ENCODE measurements around the gene BCL2L1. TPM values are rescaled to one million over a fixed set of nuclear protein-coding genes. Genes with fewer than 3 reads are reported as not detected.

BCL2L1 gene
- total and polyA plus RNA-seq, 4 experiments from 2014 or later: 20.3 to 26.1 (median 21.8) TPM

- CTCF ChIA-PET (ENCODE audit: partially characterized antibody): interaction anchor here (0.9 to 7.5 kb wide), 3 partner anchors 15 to 44 kb away, joined by 3 to 33 read pairs (median 6); no protein-coding TSS in a partner anchor
- no peak overlapping the region for H3K4me3 ChIP-seq (ENCODE audit: low read length in 2 of 2)
- DNase-seq: no peak
- Mint-ChIP-seq H3K4me3 (no peak overlapping the region), H3K27me3 (no peaks in the 10 kb centered on the region), H3K36me3 (peaks cover 46 to 55% of the 10 kb centered on the region in 2 donors), H3K4me1 (peaks cover 38 to 72% (median 57%) of the 10 kb centered on the region in 4 donors), H3K27ac (peak overlapping the region; percentile 35 to 86 (median 75)), H3K9me3 (no peaks in the 10 kb centered on the region)
- no peaks in the 10 kb centered on the region for H3K27me3 ChIP-seq (ENCODE audit: insufficient read depth, low read length)
- POLR2A ChIA-PET (ENCODE audit: partially characterized antibody): interaction anchor here (1.0 to 1.9 kb wide), 3 partner anchors 11 to 30 kb away, joined by 3 to 9 read pairs (median 5); partner anchors contain the start of gene BCL2L1
- peaks cover 31% of the 10 kb centered on the region for H3K36me3 ChIP-seq (ENCODE audit: insufficient read depth, low read length)
- intact Hi-C loops (cut with micrococcal nuclease): no loop called here
- peaks cover 55% of the 10 kb centered on the region for H3K4me1 ChIP-seq (ENCODE audit: insufficient read depth, low read length)
- no peak overlapping the region for H3K27ac ChIP-seq (ENCODE audit: low read depth, low read length)
- no peaks in the 10 kb centered on the region for H3K9me3 ChIP-seq (ENCODE audit: control insufficient read depth in 1 of 2, low read length in 2 of 2)
These were observed 16.8 kb downstream of the BCL2L1 start for GRCh38 chr20:31705598-31706597.

DNA sequence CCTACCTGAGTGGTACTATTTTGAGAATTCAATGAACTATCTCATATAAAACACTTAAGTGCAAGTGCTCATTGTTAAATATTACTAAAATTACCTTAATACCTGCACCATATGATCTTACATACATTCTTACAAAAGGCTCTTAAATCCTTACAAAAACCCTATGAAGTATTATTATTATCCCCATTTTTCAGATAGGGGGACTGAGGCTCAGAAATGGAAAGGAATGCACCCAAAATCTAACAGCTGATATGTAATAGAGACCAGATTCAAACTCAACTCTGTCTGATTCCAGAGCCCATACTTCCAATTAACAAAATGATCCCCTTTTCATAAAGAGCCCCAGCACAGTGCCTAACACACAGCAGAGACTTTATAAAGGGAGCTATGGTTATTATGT, 17.5 kb downstream of the BCL2L1 start:
- Mint-ChIP-seq H3K36me3 (peaks cover 48 to 57% of the 10 kb centered on the region in 2 donors), H3K9me3 (no peaks in the 10 kb centered on the region), H3K4me3 (no peak overlapping the region), H3K27me3 (no peaks in the 10 kb centered on the region), H3K27ac (peak overlapping the region in 6 of 7 donors; percentile 10 to 62 (median 29)), H3K4me1 (peaks cover 34 to 71% (median 56%) of the 10 kb centered on the region in 4 donors)
- peaks cover 54% of the 10 kb centered on the region for H3K4me1 ChIP-seq (ENCODE audit: insufficient read depth, low read length)
- H3K36me3 ChIP-seq (ENCODE audit: insufficient read depth, low read length): peaks cover 30% of the 10 kb centered on the region
- no peak overlapping the region for H3K4me3 ChIP-seq (ENCODE audit: low read length in 2 of 2)
- H3K27ac ChIP-seq (ENCODE audit: low read depth, low read length): no peak overlapping the region
- ChIA-PET CTCF (ENCODE audit: partially characterized antibody) (interaction anchor here (1.4 to 7.5 kb wide), 2 partner anchors 19 to 44 kb away, joined by 6 to 33 read pairs; no protein-coding TSS in a partner anchor), POLR2A (ENCODE audit: partially characterized antibody) (interaction anchor here (1.0 to 1.1 kb wide), 2 partner anchors 17 to 18 kb away, joined by 4 read pairs; no protein-coding TSS in a partner anchor)
- no peak for DNase-seq
- intact Hi-C loops (cut with micrococcal nuclease): no loop called here
- no peaks in the 10 kb centered on the region for H3K27me3 ChIP-seq (ENCODE audit: insufficient read depth, low read length)
- H3K9me3 ChIP-seq (ENCODE audit: control insufficient read depth in 1 of 2, low read length in 2 of 2): no peaks in the 10 kb centered on the region

- H3K27ac ChIP-seq (ENCODE audit: low read depth, low read length): no peak overlapping the region
- no peaks in the 10 kb centered on the region for H3K27me3 ChIP-seq (ENCODE audit: insufficient read depth, low read length)
- Mint-ChIP-seq H3K27ac (peak overlapping the region in 5 of 7 donors; percentile 22 to 71 (median 47)), H3K36me3 (peaks cover 43 to 54% of the 10 kb centered on the region in 2 donors), H3K4me3 (no peak overlapping the region), H3K9me3 (no peaks in the 10 kb centered on the region), H3K4me1 (peaks cover 37 to 72% (median 58%) of the 10 kb centered on the region in 4 donors), H3K27me3 (no peaks in the 10 kb centered on the region)
- no peak overlapping the region for H3K4me3 ChIP-seq (ENCODE audit: low read length in 2 of 2)
- intact Hi-C loops (cut with micrococcal nuclease): no loop called here
- DNase-seq: no peak
- CTCF ChIA-PET (ENCODE audit: partially characterized antibody): interaction anchor here (1.4 to 7.5 kb wide), 2 partner anchors 19 to 43 kb away, joined by 6 to 33 read pairs; no protein-coding TSS in a partner anchor
- H3K4me1 ChIP-seq (ENCODE audit: insufficient read depth, low read length): peaks cover 56% of the 10 kb centered on the region
- H3K36me3 ChIP-seq (ENCODE audit: insufficient read depth, low read length): peaks cover 25% of the 10 kb centered on the region
- POLR2A ChIA-PET (ENCODE audit: partially characterized antibody): interaction anchor here (1.0 to 1.1 kb wide), 2 partner anchors 17 to 19 kb away, joined by 4 read pairs; no protein-coding TSS in a partner anchor
- no peaks in the 10 kb centered on the region for H3K9me3 ChIP-seq (ENCODE audit: control insufficient read depth in 1 of 2, low read length in 2 of 2)
These were observed 18.2 kb downstream of the BCL2L1 start for GRCh38 chr20:31704225-31705119.

DNA sequence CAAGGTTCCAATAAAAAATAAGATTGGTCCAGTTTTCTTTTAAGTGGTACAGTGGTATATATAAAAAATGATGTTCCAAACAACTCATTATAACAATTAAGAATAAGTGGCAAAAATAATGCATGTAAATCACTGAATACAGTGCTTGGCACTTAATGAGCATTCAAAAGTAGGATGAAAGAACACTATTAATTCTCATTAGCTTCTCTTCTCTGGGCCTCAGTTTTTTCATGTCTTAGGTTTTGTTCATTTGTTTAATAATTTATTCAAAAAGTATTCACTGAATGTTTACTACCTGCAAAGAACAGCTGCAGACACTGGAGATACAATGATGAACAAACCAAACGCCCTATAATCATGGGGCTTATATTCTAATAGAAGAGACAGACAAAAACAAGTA, 21.1 kb downstream of the BCL2L1 start:
- peaks cover 36 to 42% of the 10 kb centered on the region in 2 donors for H3K36me3 Mint-ChIP-seq
- H3K4me3 Mint-ChIP-seq: peak overlapping the region in 1 of 8 donors; percentile 30

DNA sequence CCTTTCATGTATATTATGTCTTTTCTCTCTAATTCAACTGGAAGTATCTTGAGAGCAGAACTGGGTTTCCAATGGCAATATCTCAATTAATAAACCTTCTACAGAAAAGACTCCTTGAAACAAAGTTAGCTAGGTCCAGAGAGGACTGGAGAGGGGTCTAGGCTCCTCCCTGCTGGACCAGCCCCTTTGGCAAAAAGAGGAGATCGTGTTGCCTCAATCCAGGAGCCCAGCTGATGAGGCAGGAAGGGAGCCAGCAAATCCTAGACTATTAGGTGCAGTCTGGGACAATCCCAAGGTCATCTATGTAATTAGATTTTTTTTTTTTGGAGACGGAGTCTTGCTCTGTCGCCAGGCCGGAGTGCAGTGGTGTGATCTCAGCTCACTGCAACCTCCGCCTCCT, 21.9 kb downstream of the BCL2L1 start:
- CTCF ChIA-PET (ENCODE audit: partially characterized antibody): interaction anchor here (1.3 to 3.6 kb wide), 4 partner anchors 23 to 88 kb away, joined by 4 to 23 read pairs (median 9); no protein-coding TSS in a partner anchor
- H3K36me3 ChIP-seq (ENCODE audit: insufficient read depth, low read length): peaks cover 6% of the 10 kb centered on the region
- no peaks in the 10 kb centered on the region for H3K9me3 ChIP-seq (ENCODE audit: control insufficient read depth in 1 of 2, low read length in 2 of 2)
- H3K4me3 Mint-ChIP-seq: peak overlapping the region in 1 of 8 donors; percentile 63
- peaks cover 35 to 65% (median 47%) of the 10 kb centered on the region in 4 donors for H3K4me1 Mint-ChIP-seq
- peaks cover 34 to 36% of the 10 kb centered on the region in 2 donors for H3K36me3 Mint-ChIP-seq
- no peaks in the 10 kb centered on the region for H3K27me3 Mint-ChIP-seq
- no peak overlapping the region for H3K4me3 ChIP-seq (ENCODE audit: low read length in 2 of 2)
- intact Hi-C loops (cut with micrococcal nuclease): no loop called here
- POLR2A ChIA-PET (ENCODE audit: partially characterized antibody): interaction anchor here (1.3 to 2.3 kb wide), 3 partner anchors 9 to 128 kb away, joined by 3 to 10 read pairs (median 3); partner anchors contain the start of gene BCL2L1
- H3K27ac ChIP-seq (ENCODE audit: low read depth, low read length): peak overlapping the region; percentile 8
- H3K9me3 Mint-ChIP-seq: no peaks in the 10 kb centered on the region
- no peaks in the 10 kb centered on the region for H3K27me3 ChIP-seq (ENCODE audit: insufficient read depth, low read length)
- no peak for DNase-seq
- peaks cover 48% of the 10 kb centered on the region for H3K4me1 ChIP-seq (ENCODE audit: insufficient read depth, low read length)
- peak overlapping the region; percentile 3 to 81 (median 49) for H3K27ac Mint-ChIP-seq

More for the DNA sequence above, 21.1 kb downstream of the BCL2L1 start:
- Histone ChIP-seq H3K4me1 (ENCODE audit: insufficient read depth, low read length) (peaks cover 49% of the 10 kb centered on the region), H3K4me3 (ENCODE audit: low read length in 2 of 2) (no peak overlapping the region), H3K27me3 (ENCODE audit: insufficient read depth, low read length) (no peaks in the 10 kb centered on the region), H3K27ac (ENCODE audit: low read depth, low read length) (no peak overlapping the region), H3K9me3 (ENCODE audit: control insufficient read depth in 1 of 2, low read length in 2 of 2) (no peaks in the 10 kb centered on the region), H3K36me3 (ENCODE audit: insufficient read depth, low read length) (peaks cover 10% of the 10 kb centered on the region)
- H3K4me1 Mint-ChIP-seq: peaks cover 34 to 67% (median 52%) of the 10 kb centered on the region in 4 donors
- H3K27me3 Mint-ChIP-seq: no peaks in the 10 kb centered on the region
- DNase-seq: no peak
- H3K27ac Mint-ChIP-seq: peak overlapping the region; percentile 35 to 84 (median 73)
- intact Hi-C loops (cut with micrococcal nuclease): no loop called here
- ChIA-PET POLR2A (ENCODE audit: partially characterized antibody) (interaction anchor here (1.3 to 1.7 kb wide), 2 partner anchors 10 to 128 kb away, joined by 3 read pairs; no protein-coding TSS in a partner anchor), CTCF (ENCODE audit: partially characterized antibody) (interaction anchor here (1.3 to 3.6 kb wide), 2 partner anchors 22 to 40 kb away, joined by 5 to 23 read pairs; no protein-coding TSS in a partner anchor)
- no peaks in the 10 kb centered on the region for H3K9me3 Mint-ChIP-seq

All from CD4-positive, alpha-beta memory T cell (primary cell).